HepG2 (cell line): Measurements from ENCODE around the gene C6orf15. TPM values are rescaled to one million over a fixed set of nuclear protein-coding genes. Genes with fewer than 3 reads are reported as not detected.
A peak's percentile ranks its signal among the peaks of the same experiment; 100 is the strongest.

Experiments used
- ATAC-seq: fragments of 200-7000 bp; cut with Tn5 transposase; 3 replicates; pipeline ENCODE4 v1.9.1; 2020; ENCODE audit warnings: mild to moderate bottlenecking, moderate library complexity
- BruUV-seq: library from RNA; stranded (reverse); fragments of 400-500 nt; replicated peaks from 2 replicates; lab custom pipeline; 2021; lab: Mats Ljungman, UMichigan
- CTCF ChIA-PET: fragments of 300-600 bp; formaldehyde crosslinking; extraction: SDS; loops from one replicate; lab custom pipeline; 2021; ENCODE audit warnings: low total read pairs, inconsistent platforms, low intra/inter-chr PET ratio; lab: Yijun Ruan, JAX
- POLR2A ChIA-PET: fragments of 350-600 bp; sonication (Branson Sonifier 250); formaldehyde crosslinking; loops from one replicate; lab custom pipeline; 2020; ENCODE audit warnings: antibody characterized with exemption, inconsistent platforms; lab: Yijun Ruan, JAX
- DNase-seq: peaks from one replicate; pipeline ENCODE4 v3.0.0-alpha.2; 2015; ENCODE audit warnings: low spot score
- FAIRE-seq: peaks from 3 replicates; lab custom pipeline; 2011; peaks lifted over from hg19 to GRCh38; lab: Jason Lieb, UNC
- H2AFZ ChIP-seq: one replicate; pipeline ENCODE4 v1.6.1; 2011; ENCODE audit warnings: low read length, inconsistent platforms
- H3K27ac ChIP-seq: fragments of 300-600 bp; 3 replicates; pipeline ENCODE4 v1.8.0; 2011; ENCODE audit warnings: mixed run types, mild to moderate bottlenecking, mixed read lengths, low read length, inconsistent platforms; ENCODE audit not compliant: insufficient read depth; ENCODE audit errors: extremely low read length
- H3K27me3 ChIP-seq, 2 experiments: fragments of 200-600 bp in 1 of 2; 2 replicates in 1 of 2; 3 replicates in 1 of 2; pipeline versions ENCODE4 v1.6.0 to v1.8.0; 2011; ENCODE audit warnings: low read length in 2 of 2, mild to moderate bottlenecking in 2 of 2, moderate library complexity in 2 of 2, inconsistent platforms in 1 of 2; ENCODE audit not compliant: insufficient read depth in 2 of 2, control insufficient read depth in 1 of 2
- H3K36me3 ChIP-seq, 2 experiments: fragments of 200-600 bp in 1 of 2; replicated peaks in 1 of 2; 2 replicates in 1 of 2; 3 replicates in 1 of 2; pipeline versions ENCODE4 v1.5.1 to v1.8.0; 2011; ENCODE audit warnings: low read length in 2 of 2, inconsistent platforms in 1 of 2; ENCODE audit not compliant: insufficient read depth in 2 of 2, control insufficient read depth in 1 of 2
- H3K4me1 ChIP-seq: 2 replicates; pipeline ENCODE4 v1.5.1; 2012; ENCODE audit warnings: low read length, inconsistent platforms; ENCODE audit not compliant: insufficient read depth
- H3K4me2 ChIP-seq: 2 replicates; pipeline ENCODE4 v1.6.0; 2011; ENCODE audit warnings: low read depth, low read length, inconsistent platforms
- H3K4me3 ChIP-seq, 3 experiments: fragments of 200-600 bp in 1 of 3; sonication (generic), shearing (Covaris generic) in 1 of 3; replicated peaks in 1 of 3; 2 replicates each; pipeline ENCODE4 v1.5.1; 2011 to 2016; ENCODE audit warnings: low read length in 3 of 3, inconsistent platforms in 2 of 3, low read depth in 2 of 3, mild to moderate bottlenecking in 2 of 3, control low read depth in 1 of 3, mixed read lengths in 1 of 3; ENCODE audit not compliant: insufficient read depth in 1 of 3
- H3K79me2 ChIP-seq: one replicate; pipeline ENCODE4 v1.6.1; 2011; ENCODE audit warnings: low read length, inconsistent platforms; ENCODE audit not compliant: insufficient read depth
- H3K9ac ChIP-seq: 2 replicates; pipeline ENCODE4 v1.6.0; 2011; ENCODE audit warnings: mild to moderate bottlenecking, low read depth, low read length, inconsistent platforms; ENCODE audit not compliant: insufficient read depth
- H3K9me3 ChIP-seq: 2 replicates; pipeline ENCODE4 v1.5.1; 2012; ENCODE audit warnings: mild to moderate bottlenecking, low read length
- H4K20me1 ChIP-seq: 2 replicates; pipeline ENCODE4 v1.6.0; 2011; ENCODE audit warnings: inconsistent platforms, mild to moderate bottlenecking, low read length, moderate library complexity; ENCODE audit not compliant: insufficient read depth
- CREBL2 ChIP-seq: sonication (generic); formaldehyde crosslinking; IDR thresholded peaks from 2 replicates; pipeline ENCODE4 v1.8.1; 2023; ENCODE audit warnings: missing genetic modification reagents, mild to moderate bottlenecking, borderline replicate concordance
- EZH2 ChIP-seq: conservative IDR thresholded peaks from 2 replicates; pipeline ENCODE4 v1.6.1; 2012; ENCODE audit warnings: mild to moderate bottlenecking, low read depth, low read length, moderate library complexity
- HNF1B ChIP-seq: sonication (generic); formaldehyde crosslinking; IDR thresholded peaks from 2 replicates; pipeline ENCODE4 v1.5.1; 2020; ENCODE audit warnings: mild to moderate bottlenecking, moderate library complexity, missing genetic modification reagents
- HNF4G ChIP-seq, 2 experiments: sonication (generic) in 1 of 2; formaldehyde crosslinking in 1 of 2; IDR thresholded peaks; 2 replicates each; pipeline versions ENCODE4 v1.4.0 to v1.6.1; 2011 to 2020; ENCODE audit warnings: borderline replicate concordance in 2 of 2, low read depth in 2 of 2, mild to moderate bottlenecking in 2 of 2, low read length in 1 of 2, missing genetic modification reagents in 1 of 2, moderate library complexity in 1 of 2
- KAT8 ChIP-seq: IDR thresholded peaks from 2 replicates; pipeline ENCODE4 v1.6.1; 2016; ENCODE audit warnings: missing genetic modification reagents, missing compliant biosample characterization
- MIER2 ChIP-seq: IDR thresholded peaks from 2 replicates; pipeline ENCODE4 v1.6.1; 2016; ENCODE audit warnings: missing biosample characterization, missing genetic modification reagents
- MTA1 ChIP-seq: sonication (generic); formaldehyde crosslinking; IDR thresholded peaks from 2 replicates; pipeline ENCODE4 v1.4.0; 2020; ENCODE audit warnings: missing genetic modification reagents, mild to moderate bottlenecking, borderline replicate concordance
- MZF1 ChIP-seq: sonication (generic); formaldehyde crosslinking; IDR thresholded peaks from 2 replicates; pipeline ENCODE4 v1.8.1; 2023; ENCODE audit warnings: mild to moderate bottlenecking, missing genetic modification reagents, borderline replicate concordance
- RBM22 ChIP-seq: fragments of 200-400 bp; formaldehyde crosslinking; optimal IDR thresholded peaks from 2 replicates; pipeline ENCODE3; 2017; ENCODE audit warnings: mild to moderate bottlenecking, low read length, moderate library complexity
- REL ChIP-seq: sonication (generic); formaldehyde crosslinking; conservative IDR thresholded peaks from 2 replicates; pipeline ENCODE4 v1.8.0; 2022; ENCODE audit warnings: mild to moderate bottlenecking, missing genetic modification reagents, moderate library complexity
- THAP8 ChIP-seq: sonication (generic); formaldehyde crosslinking; IDR thresholded peaks from 2 replicates; pipeline ENCODE4 v1.5.1; 2020; ENCODE audit warnings: missing genetic modification reagents, mild to moderate bottlenecking, borderline replicate concordance
- THAP9 ChIP-seq: sonication (generic); formaldehyde crosslinking; IDR thresholded peaks from 2 replicates; pipeline ENCODE4; 2020; ENCODE audit warnings: missing genetic modification reagents, mild to moderate bottlenecking, borderline replicate concordance
- ZNF3 ChIP-seq: IDR thresholded peaks from 2 replicates; pipeline ENCODE4 v1.7.0; 2017; ENCODE audit warnings: inconsistent platforms
- ZNF331 ChIP-seq: sonication (generic); formaldehyde crosslinking; IDR thresholded peaks from 2 replicates; pipeline ENCODE4 v1.4.0; 2020; ENCODE audit warnings: missing genetic modification reagents
- ZNF564 ChIP-seq: sonication (generic); formaldehyde crosslinking; IDR thresholded peaks from 2 replicates; pipeline ENCODE4 v1.8.1; 2023; ENCODE audit warnings: mild to moderate bottlenecking, missing genetic modification reagents
- ZNF740 ChIP-seq: sonication (generic); formaldehyde crosslinking; IDR thresholded peaks from 2 replicates; pipeline ENCODE4 v1.4.0; 2020; ENCODE audit warnings: missing genetic modification reagents
- ZNF749 ChIP-seq: sonication (generic); formaldehyde crosslinking; IDR thresholded peaks from 2 replicates; pipeline ENCODE4 v1.8.0; 2022; ENCODE audit warnings: mild to moderate bottlenecking, missing genetic modification reagents, moderate library complexity, borderline replicate concordance
- WGBS: methylation state at CpG from one replicate; pipeline ENCODE4 v1.1.6; 2017; ENCODE audit warnings: low lambda C conversion rate; 5-methylcytosine and 5-hydroxymethylcytosine counted together
- in situ Hi-C: cut with HindIII; loops from 2 replicates; pipeline ENCODE4 v1.10.0; 2017; ENCODE audit warnings: low pct_unique_long_range_greater_than_20kb; ENCODE audit not compliant: extremely low pct_ligation_motif_present
- intact Hi-C: fragments of 100-400 bp; cut with micrococcal nuclease; formaldehyde crosslinking; loops from one replicate; pipeline ENCODE4 v1.10.0; 2022; ENCODE audit not compliant: unreplicated experiment
- polyA plus RNA-seq, 8 experiments: library from polyadenylated mRNA; depleted of rRNA in 3 of 8; stranded (reverse) in 7 of 8; unstranded in 1 of 8; fragments of >200 nt; fragmentation: Illumina TruSeq in 4 of 8; extraction: Trizol in 4 of 8; gene quantifications; 2 replicates each; pipeline versions ENCODE4 v1.2.1 to v1.2.3, GENCODE V29; 2011 to 2016; ENCODE audit warnings: low read depth in 4 of 8, missing spikeins in 1 of 8, mixed read lengths in 1 of 8; ENCODE audit not compliant: insufficient read depth in 1 of 8
- total RNA-seq, 5 experiments: library from RNA; depleted of rRNA; stranded (reverse); fragments of >200 nt; fragmentation: Illumina TruSeq; extraction: Trizol; gene quantifications; 2 replicates each; pipeline ENCODE4 v1.2.3, GENCODE V29; 2016; ENCODE audit warnings: low read depth in 1 of 5

C6orf15 gene
- total and polyA plus RNA-seq, 2 of the 13 experiments (the other 11 are each of a cell fraction or from before 2014, with no cell fraction given): not detected

- intact Hi-C loops: loop anchor here (1.0 to 2.0 kb wide), 2 partner anchors 173 to 259 kb away; partner anchors contain the start of gene VARS2
- Histone ChIP-seq H3K36me3 (no peaks in the 10 kb centered on the region), H4K20me1 (no peaks in the 10 kb centered on the region), H3K79me2 (no peaks in the 10 kb centered on the region), H3K9me3 (no peaks in the 10 kb centered on the region), H3K4me2 (no peak overlapping the region), H3K27me3 (peaks cover 1 to 15% of the 10 kb centered on the region in 2 experiments; a peak in 2 of 5 replicates), H3K4me1 (peaks cover 26% of the 10 kb centered on the region), H3K4me3 (no peak overlapping the region), H2AFZ (no peak overlapping the region), H3K9ac (no peak overlapping the region), H3K27ac (no peak overlapping the region)
- in situ Hi-C loops: loop anchor here (5.0 to 25.0 kb wide), 3 partner anchors 260 to 625 kb away; partner anchors contain the start of genes NRM and PPP1R18
- BruUV-seq: no TSS peak
- POLR2A ChIA-PET: interaction anchor here (0.6 to 1.0 kb wide), 4 partner anchors 27 to 473 kb away, joined by 3 to 4 read pairs (median 4); partner anchors contain the start of gene VARS2
- FAIRE-seq (peak; percentile 89), ATAC-seq (peak; percentile 95), DNase-seq (peak; percentile 78)
- WGBS: 11% methylated on average over 14 of the region's 14 CpGs
- CTCF ChIA-PET: interaction anchor here (0.8 to 1.5 kb wide), 6 partner anchors 8 to 604 kb away, joined by 3 to 8 read pairs (median 4); no protein-coding TSS in a partner anchor
- TF ChIP-seq ZNF3 (CRISPR knock-in tag) (0 out of 2 replicates have a peak, but pooled peaks have one; percentile 45), THAP9 (CRISPR knock-in tag) (no peak), ZNF740 (CRISPR knock-in tag) (0 out of 2 replicates have a peak, but pooled peaks have one; percentile 46), THAP8 (CRISPR knock-in tag) (no peak), HNF1B (CRISPR knock-in tag) (0 out of 2 replicates have a peak, but pooled peaks have one; percentile 20), KAT8 (0 out of 2 replicates have a peak, but pooled peaks have one; percentile 33), MZF1 (CRISPR knock-in tag) (no peak), REL (no peak), ZNF564 (CRISPR knock-in tag) (no peak), MIER2 (CRISPR knock-in tag) (no peak), ZNF749 (no peak), EZH2 (no peak), RBM22 (no peak), CREBL2 (CRISPR knock-in tag) (no peak), HNF4G (IDR thresholded peaks at IDR 0.05; ENCODE audit: borderline replicate concordance, low read depth, low read length) (no peak), HNF4G (CRISPR knock-in tag; IDR thresholded peaks at IDR 0.05; ENCODE audit: borderline replicate concordance, low read depth) (no peak), ZNF331 (CRISPR knock-in tag) (no peak), MTA1 (CRISPR knock-in tag) (no peak)
Observed at GRCh38 chr6:31087494-31088089, 24.8 kb downstream of the C6orf15 start.
